ENCODE data around the gene GALK1. TPM values are rescaled to one million over a fixed set of nuclear protein-coding genes. Genes with fewer than 3 reads are reported as not detected.
A peak's percentile ranks its signal among the peaks of the same experiment; 100 is the strongest.

Gene GALK1
- total and polyA plus RNA-seq, 2 of the 13 experiments (the other 11 are each of a cell fraction or from before 2014, with no cell fraction given): 59.9 to 93.6 TPM

- TF ChIP-seq ZNF563 (CRISPR knock-in tag; IDR thresholded peaks at IDR 0.05) (peak; percentile 91), SIN3A (IDR thresholded peaks at IDR 0.05; ENCODE audit: borderline replicate concordance, low read depth, low read length) (no peak), ELF1 (CRISPR knock-in tag; IDR thresholded peaks at IDR 0.05) (peak; percentile 5; the same call in 1 of the 2 replicates), DR1 (CRISPR knock-in tag; IDR thresholded peaks at IDR 0.05) (no peak; the same call in 1 of the 2 replicates), ZNF691 (CRISPR knock-in tag; IDR thresholded peaks at IDR 0.05; ENCODE audit: borderline replicate concordance, low read depth) (peak; percentile 88), SOX6 (IDR thresholded peaks at IDR 0.05) (no peak), SOX6 (CRISPR knock-in tag; IDR thresholded peaks at IDR 0.05) (peak; percentile 16; the same call in 1 of the 2 replicates), HNRNPLL (IDR thresholded peaks at IDR 0.05; ENCODE audit: low read depth, low read length, poor library complexity, severe bottlenecking) (peak; percentile 36), FLYWCH1 (CRISPR knock-in tag; IDR thresholded peaks at IDR 0.05) (no peak; the same call in 1 of the 2 replicates), ZNF256 (CRISPR knock-in tag; conservative IDR thresholded peaks at IDR 0.05) (no peak), PATZ1 (CRISPR knock-in tag; IDR thresholded peaks at IDR 0.05) (peak; percentile 92), ZBED4 (CRISPR knock-in tag; IDR thresholded peaks at IDR 0.05; ENCODE audit: borderline replicate concordance) (no peak; the same call in 1 of the 2 replicates), ZNF674 (CRISPR knock-in tag; IDR thresholded peaks at IDR 0.05; ENCODE audit: low read depth) (no peak; the same call in 1 of the 2 replicates), ZNF83 (CRISPR knock-in tag; IDR thresholded peaks at IDR 0.05; ENCODE audit: borderline replicate concordance) (peak; percentile 25; the same call in 1 of the 2 replicates), ZBTB39 (CRISPR knock-in tag; IDR thresholded peaks at IDR 0.05) (no peak), ZNF547 (CRISPR knock-in tag; IDR thresholded peaks at IDR 0.05) (0 out of 2 replicates have a peak, but pooled peaks have one; percentile 15), NFE2L1 (CRISPR knock-in tag; IDR thresholded peaks at IDR 0.05; ENCODE audit: borderline replicate concordance) (no peak), TFDP2 (CRISPR knock-in tag; IDR thresholded peaks at IDR 0.05) (peak; percentile 87)
Measured at GRCh38 chr17:75753514-75754377, 11.2 kb downstream of the GALK1 start (continued).

All from HepG2 (cell line).